ENCODE results near the gene ERN1. TPM values are rescaled to one million over a fixed set of nuclear protein-coding genes. Genes with fewer than 3 reads are reported as not detected.

ERN1 gene
- polyA plus RNA-seq, 1 donor (not counting 4 experiments of a cell fraction or from before 2014, with no cell fraction given) = 7.1 TPM

GRCh38 chr17:63993368-63993985, 136.5 kb downstream of the ERN1 start:
- Histone ChIP-seq H3K4me1 (ENCODE audit: control insufficient read depth, extremely low read depth, insufficient read depth, low read length) (peaks cover 4% of the 10 kb centered on the region), H3K27me3 (ENCODE audit: control insufficient read depth, extremely low read depth, insufficient read depth, low read length) (peaks cover 49% of the 10 kb centered on the region), H3K9ac (ENCODE audit: control insufficient read depth, extremely low read depth, insufficient read depth, low read length) (no peak overlapping the region), H3K27ac (ENCODE audit: control insufficient read depth, insufficient read depth, low read length) (no peak overlapping the region), H3K36me3 (ENCODE audit: control insufficient read depth in 2 of 2, extremely low read depth in 1 of 2, insufficient read depth in 2 of 2, low read length in 2 of 2) (no peaks in the 10 kb centered on the region), H2AFZ (ENCODE audit: control insufficient read depth, low read length) (no peak overlapping the region), H3K79me2 (ENCODE audit: control insufficient read depth, insufficient read depth, low read length) (no peaks in the 10 kb centered on the region), H4K20me1 (ENCODE audit: control insufficient read depth, extremely low read depth, insufficient read depth, low read length) (no peaks in the 10 kb centered on the region), H3K9me3 (ENCODE audit: control insufficient read depth, low read depth, low read length) (no peaks in the 10 kb centered on the region), H3K9me1 (ENCODE audit: control insufficient read depth, extremely low read depth, insufficient read depth, low read length) (no peaks in the 10 kb centered on the region), H3K4me2 (ENCODE audit: control insufficient read depth, extremely low read depth, insufficient read depth, low read depth, low read length) (no peak overlapping the region), H3K4me3 (ENCODE audit: control insufficient read depth in 2 of 3, extremely low read depth in 1 of 3, insufficient read depth in 2 of 3, low read depth in 1 of 3, low read length in 3 of 3) (no peak overlapping the region)
- FAIRE-seq (no peak), DNase-seq (ENCODE audit: low read depth, low spot score) (no peak)
- dilution Hi-C loops (cut with MboI; ENCODE audit: extremely low pct_ligation_motif_present, low sequenced_read_pairs) = no loop called here
- TF ChIP-seq, protein P1, sequence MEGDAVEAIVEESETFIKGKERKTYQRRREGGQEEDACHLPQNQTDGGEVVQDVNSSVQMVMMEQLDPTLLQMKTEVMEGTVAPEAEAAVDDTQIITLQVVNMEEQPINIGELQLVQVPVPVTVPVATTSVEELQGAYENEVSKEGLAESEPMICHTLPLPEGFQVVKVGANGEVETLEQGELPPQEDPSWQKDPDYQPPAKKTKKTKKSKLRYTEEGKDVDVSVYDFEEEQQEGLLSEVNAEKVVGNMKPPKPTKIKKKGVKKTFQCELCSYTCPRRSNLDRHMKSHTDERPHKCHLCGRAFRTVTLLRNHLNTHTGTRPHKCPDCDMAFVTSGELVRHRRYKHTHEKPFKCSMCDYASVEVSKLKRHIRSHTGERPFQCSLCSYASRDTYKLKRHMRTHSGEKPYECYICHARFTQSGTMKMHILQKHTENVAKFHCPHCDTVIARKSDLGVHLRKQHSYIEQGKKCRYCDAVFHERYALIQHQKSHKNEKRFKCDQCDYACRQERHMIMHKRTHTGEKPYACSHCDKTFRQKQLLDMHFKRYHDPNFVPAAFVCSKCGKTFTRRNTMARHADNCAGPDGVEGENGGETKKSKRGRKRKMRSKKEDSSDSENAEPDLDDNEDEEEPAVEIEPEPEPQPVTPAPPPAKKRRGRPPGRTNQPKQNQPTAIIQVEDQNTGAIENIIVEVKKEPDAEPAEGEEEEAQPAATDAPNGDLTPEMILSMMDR (optimal IDR thresholded peaks at IDR 0.05 in 1 of 3, IDR thresholded peaks at IDR 0.05 in 1 of 3, conservative IDR thresholded peaks at IDR 0.05 in 1 of 3; ENCODE audit: extremely low read depth in 1 of 3, insufficient read depth in 2 of 3, low read length in 3 of 3) = no peak
- TF ChIP-seq EZH2 (IDR thresholded peaks at IDR 0.05; ENCODE audit: low read length) = no peak

DNA sequence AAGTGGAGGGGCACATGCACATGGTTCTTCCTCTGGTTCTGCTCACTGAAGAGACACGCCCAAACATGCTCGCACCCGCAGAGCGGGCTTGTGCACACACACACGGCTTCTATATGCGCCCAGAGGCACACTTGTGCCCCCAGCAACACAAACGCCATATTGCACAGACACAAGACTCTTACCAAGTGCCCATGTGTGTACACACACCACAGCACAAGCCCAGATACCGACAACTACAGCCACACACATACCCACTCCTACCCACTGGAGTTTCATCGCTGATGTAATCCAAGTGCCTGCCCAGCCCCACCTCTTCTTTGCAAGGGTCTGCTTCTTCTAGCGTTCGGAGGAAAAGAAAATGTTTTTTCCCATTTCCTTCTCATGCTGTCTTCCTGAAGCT, 138.3 kb downstream of the ERN1 start:
- no peaks in the 10 kb centered on the region for H3K9me1 ChIP-seq (ENCODE audit: control insufficient read depth, extremely low read depth, insufficient read depth, low read length)
- no peaks in the 10 kb centered on the region for H4K20me1 ChIP-seq (ENCODE audit: control insufficient read depth, extremely low read depth, insufficient read depth, low read length)
- TF ChIP-seq, protein P1 (optimal IDR thresholded peaks at IDR 0.05 in 1 of 3, IDR thresholded peaks at IDR 0.05 in 1 of 3, conservative IDR thresholded peaks at IDR 0.05 in 1 of 3; ENCODE audit: extremely low read depth in 1 of 3, insufficient read depth in 2 of 3, low read length in 3 of 3) = no peak
- TF ChIP-seq EZH2 (IDR thresholded peaks at IDR 0.05; ENCODE audit: low read length) = no peak
- H3K9ac ChIP-seq (ENCODE audit: control insufficient read depth, extremely low read depth, insufficient read depth, low read length) = no peak overlapping the region
- H3K4me2 ChIP-seq (ENCODE audit: control insufficient read depth, extremely low read depth, insufficient read depth, low read depth, low read length) = no peak overlapping the region
- no peak overlapping the region for H3K4me3 ChIP-seq (ENCODE audit: control insufficient read depth in 2 of 3, extremely low read depth in 1 of 3, insufficient read depth in 2 of 3, low read depth in 1 of 3, low read length in 3 of 3)
- no peaks in the 10 kb centered on the region for H3K9me3 ChIP-seq (ENCODE audit: control insufficient read depth, low read depth, low read length)
- H3K79me2 ChIP-seq (ENCODE audit: control insufficient read depth, insufficient read depth, low read length) = no peaks in the 10 kb centered on the region
- no peak overlapping the region for H2AFZ ChIP-seq (ENCODE audit: control insufficient read depth, low read length)
- dilution Hi-C loops (cut with MboI; ENCODE audit: extremely low pct_ligation_motif_present, low sequenced_read_pairs) = no loop called here
- H3K27ac ChIP-seq (ENCODE audit: control insufficient read depth, insufficient read depth, low read length) = no peak overlapping the region
- H3K27me3 ChIP-seq (ENCODE audit: control insufficient read depth, extremely low read depth, insufficient read depth, low read length) = peaks cover 30% of the 10 kb centered on the region
- H3K36me3 ChIP-seq (ENCODE audit: control insufficient read depth in 2 of 2, extremely low read depth in 1 of 2, insufficient read depth in 2 of 2, low read length in 2 of 2) = no peaks in the 10 kb centered on the region
- DNase-seq (ENCODE audit: low read depth, low spot score) (no peak), FAIRE-seq (no peak)
- H3K4me1 ChIP-seq (ENCODE audit: control insufficient read depth, extremely low read depth, insufficient read depth, low read length) = no peaks in the 10 kb centered on the region
